ENCODE results near the gene RBM22.

DNA sequence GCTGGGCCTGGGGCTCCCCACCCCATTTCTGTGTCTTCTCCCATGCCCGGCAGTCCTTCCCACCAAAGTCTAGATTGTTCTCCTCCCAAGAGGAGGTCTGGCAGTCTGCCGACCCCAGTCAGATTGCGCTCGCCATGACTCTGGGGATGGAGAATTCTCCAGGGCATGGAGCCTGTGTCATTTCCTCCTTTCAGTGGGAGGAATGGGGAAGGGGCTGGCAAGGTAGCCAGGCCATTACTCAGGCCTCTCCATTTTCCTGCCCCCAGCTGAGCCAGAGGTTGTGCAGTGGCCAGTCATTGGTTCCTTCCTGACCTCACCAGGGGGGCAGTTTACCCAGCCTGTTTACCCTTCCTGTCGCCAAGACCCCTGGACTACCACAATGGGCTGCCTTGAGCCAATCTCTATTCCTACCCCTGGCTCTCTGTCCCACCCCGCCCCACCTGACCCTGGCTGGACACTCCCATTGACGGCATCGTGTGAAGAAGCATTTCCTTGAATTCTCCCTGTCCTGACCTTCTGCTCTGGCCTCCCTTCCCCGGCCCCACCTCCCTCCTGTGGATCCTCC, 59.8 kb downstream of the RBM22 start:
- TF ChIP-seq, protein P1, sequence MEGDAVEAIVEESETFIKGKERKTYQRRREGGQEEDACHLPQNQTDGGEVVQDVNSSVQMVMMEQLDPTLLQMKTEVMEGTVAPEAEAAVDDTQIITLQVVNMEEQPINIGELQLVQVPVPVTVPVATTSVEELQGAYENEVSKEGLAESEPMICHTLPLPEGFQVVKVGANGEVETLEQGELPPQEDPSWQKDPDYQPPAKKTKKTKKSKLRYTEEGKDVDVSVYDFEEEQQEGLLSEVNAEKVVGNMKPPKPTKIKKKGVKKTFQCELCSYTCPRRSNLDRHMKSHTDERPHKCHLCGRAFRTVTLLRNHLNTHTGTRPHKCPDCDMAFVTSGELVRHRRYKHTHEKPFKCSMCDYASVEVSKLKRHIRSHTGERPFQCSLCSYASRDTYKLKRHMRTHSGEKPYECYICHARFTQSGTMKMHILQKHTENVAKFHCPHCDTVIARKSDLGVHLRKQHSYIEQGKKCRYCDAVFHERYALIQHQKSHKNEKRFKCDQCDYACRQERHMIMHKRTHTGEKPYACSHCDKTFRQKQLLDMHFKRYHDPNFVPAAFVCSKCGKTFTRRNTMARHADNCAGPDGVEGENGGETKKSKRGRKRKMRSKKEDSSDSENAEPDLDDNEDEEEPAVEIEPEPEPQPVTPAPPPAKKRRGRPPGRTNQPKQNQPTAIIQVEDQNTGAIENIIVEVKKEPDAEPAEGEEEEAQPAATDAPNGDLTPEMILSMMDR (conservative IDR thresholded peaks at IDR 0.05), result no peak
- TF ChIP-seq EZH2 (IDR thresholded peaks at IDR 0.05; ENCODE audit: low read depth), result no peak
